ENCODE data around the gene E2F8.

DNA sequence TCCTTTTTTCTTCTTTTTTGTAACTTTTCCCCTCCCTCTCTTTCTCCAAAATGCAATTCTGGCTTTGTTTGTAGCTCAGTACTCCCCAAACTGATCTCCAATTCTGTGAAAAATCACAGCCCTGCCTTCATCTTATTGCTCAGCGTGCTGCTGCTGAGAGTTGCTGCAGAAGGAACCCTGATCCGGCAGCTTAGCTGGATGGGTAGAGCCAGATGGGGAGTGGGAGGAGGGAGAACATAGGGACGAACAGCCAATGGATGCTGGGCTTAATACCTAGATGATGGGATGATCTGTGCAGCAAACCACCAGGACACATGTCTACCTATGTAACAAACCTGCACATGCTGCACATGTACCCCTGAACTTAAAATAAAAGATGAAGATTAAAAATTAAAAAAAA is 47.5 kb upstream of the E2F8 start:
- TF ChIP-seq SUZ12 (IDR thresholded peaks at IDR 0.05; ENCODE audit: extremely low read depth, insufficient read depth, insufficient read length) (no peak), YY1 (IDR thresholded peaks at IDR 0.05; ENCODE audit: insufficient read depth, insufficient read length) (no peak), ZNF274 (IDR thresholded peaks at IDR 0.05; ENCODE audit: low read depth, low read length) (no peak)

Data from NT2/D1 (cell line).